ENCODE measurements around the gene CDC42EP1.

Gene CDC42EP1

GRCh38 chr22:37616201-37617083, 56.2 kb downstream of the CDC42EP1 start:
- DNase-seq, result no peak

GRCh38 chr22:37617431-37617830, 57.2 kb downstream of the CDC42EP1 start:
- DNase-seq, result no peak

DNA sequence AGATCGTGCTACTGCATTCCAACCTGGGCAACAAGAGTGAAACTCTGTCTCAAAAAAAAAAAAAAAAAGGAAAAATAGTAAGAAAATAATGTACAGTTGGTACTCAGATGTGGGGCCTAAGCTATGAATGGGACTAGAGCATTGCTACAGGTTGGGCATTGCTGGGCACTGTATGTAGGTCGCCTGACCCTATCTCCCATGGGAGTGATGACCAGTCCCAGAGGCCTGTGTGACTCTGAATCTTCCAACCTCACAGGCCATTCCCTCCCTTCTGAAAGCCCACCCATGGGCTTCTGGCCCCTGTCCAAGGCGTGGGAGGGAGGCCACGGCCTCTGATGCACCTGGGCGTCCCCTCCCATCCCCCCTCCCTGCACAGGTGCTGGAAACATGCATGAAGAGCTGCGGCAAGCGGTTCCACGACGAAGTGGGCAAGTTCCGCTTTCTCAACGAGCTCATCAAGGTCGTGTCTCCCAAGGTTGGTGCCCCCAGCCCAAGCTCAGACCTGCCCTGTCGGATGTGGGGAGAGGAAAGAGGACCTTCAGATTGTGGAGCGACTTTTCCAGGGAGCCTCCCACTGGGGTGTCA, 57.9 kb downstream of the CDC42EP1 start:
- DNase-seq, result no peak

DNA sequence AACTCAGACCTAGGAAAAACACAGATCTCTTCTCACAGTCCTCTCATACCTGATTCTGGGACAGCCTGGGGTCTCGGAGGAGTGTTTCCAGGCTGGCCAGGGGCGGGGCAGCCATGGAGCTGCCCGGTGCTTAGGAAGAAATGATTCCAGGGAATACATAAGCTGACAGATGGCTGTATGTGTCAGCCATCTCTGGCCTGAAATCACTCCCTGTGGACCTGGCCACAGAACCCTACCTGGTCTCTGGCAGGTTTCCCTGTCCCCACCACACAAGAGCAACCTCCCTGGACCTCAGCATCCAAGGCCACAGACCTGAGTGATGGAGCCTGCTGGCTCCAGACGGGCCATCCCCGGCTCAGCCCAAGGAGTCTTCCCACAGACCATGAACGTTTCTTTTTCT, 58.4 kb downstream of the CDC42EP1 start:
- DNase-seq, result no peak
